SK-N-SH (cell line): ENCODE results near the gene SH3BP4.

Experiments
- ELF1 ChIP-seq: IDR thresholded peaks from 2 replicates; pipeline ENCODE4 v1.4.0; 2012
- FOXJ3 ChIP-seq: sonication (generic); formaldehyde crosslinking; IDR thresholded peaks from 2 replicates; pipeline ENCODE4 v1.5.1; 2020; ENCODE audit warnings: mild to moderate bottlenecking, missing genetic modification reagents
- GABPA ChIP-seq: IDR thresholded peaks from 2 replicates; pipeline ENCODE4 v1.4.0; 2012; ENCODE audit warnings: low read depth, mild to moderate bottlenecking
- GATA2 ChIP-seq: sonication (generic); formaldehyde crosslinking; IDR thresholded peaks from 2 replicates; pipeline ENCODE4 v1.5.0; 2020; ENCODE audit warnings: mild to moderate bottlenecking, missing genetic modification reagents
- JUND ChIP-seq: IDR thresholded peaks from 2 replicates; pipeline ENCODE4 v1.4.0; 2012
- POLR2AphosphoS5 ChIP-seq: IDR thresholded peaks from 2 replicates; pipeline ENCODE4 v1.6.1; 2012; ENCODE audit warnings: low read depth, low read length
- RAD21 ChIP-seq: IDR thresholded peaks from 2 replicates; pipeline ENCODE4 v1.6.1; 2012; ENCODE audit warnings: mild to moderate bottlenecking, low read length
- TF ChIP-seq, protein P1 (sequence below): fragments of 200-600 bp; sonication (generic); IDR thresholded peaks from 2 replicates; pipeline ENCODE4 v1.6.1; 2017; ENCODE audit warnings: antibody characterized with exemption, mild to moderate bottlenecking, moderate library complexity
- TF ChIP-seq, protein P2 (sequence below): IDR thresholded peaks from 2 replicates; pipeline ENCODE4 v1.6.1; 2012; ENCODE audit warnings: mild to moderate bottlenecking, low read depth, low read length, moderate library complexity
- TF ChIP-seq, protein P3 (sequence below): IDR thresholded peaks from 2 replicates; pipeline ENCODE4 v1.4.0; 2012; ENCODE audit warnings: low read depth, borderline replicate concordance

DNA sequence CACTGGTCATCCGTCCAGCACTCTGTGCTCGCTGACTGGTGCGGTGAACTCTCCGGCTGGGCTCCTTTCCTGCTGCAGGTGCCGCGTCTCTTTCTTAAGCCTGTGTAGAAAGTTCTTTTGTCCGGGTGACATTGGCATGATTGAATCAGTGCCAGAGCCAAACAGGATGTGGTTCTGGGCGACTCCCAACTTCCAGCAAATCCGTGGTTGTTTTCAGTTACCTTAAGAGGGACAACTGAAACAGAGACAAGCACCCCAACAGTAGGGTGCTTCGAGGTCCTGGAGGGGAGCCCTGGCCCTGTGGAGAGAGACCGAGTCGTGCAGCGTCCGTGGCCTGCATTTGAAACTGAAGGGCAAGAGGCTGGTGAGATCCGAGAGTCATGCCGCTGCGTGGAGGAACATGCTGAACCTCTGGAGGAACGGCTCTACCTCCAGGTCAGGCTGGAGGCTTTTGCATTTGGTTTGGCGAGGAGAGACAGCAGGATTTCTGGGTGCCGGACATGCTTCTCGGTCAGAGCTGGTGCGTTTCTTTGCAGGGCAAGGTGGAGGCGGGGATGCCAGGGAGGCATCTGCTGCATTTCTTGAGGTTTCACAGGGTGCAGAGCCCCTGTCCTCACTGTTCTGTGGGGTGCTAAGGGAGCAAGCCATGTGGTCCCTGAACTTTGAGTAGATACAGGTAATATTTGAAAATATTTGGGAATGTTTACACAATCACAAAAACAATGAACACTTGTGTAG lies 26.8 kb downstream of the SH3BP4 start:
- TF ChIP-seq, protein P1, sequence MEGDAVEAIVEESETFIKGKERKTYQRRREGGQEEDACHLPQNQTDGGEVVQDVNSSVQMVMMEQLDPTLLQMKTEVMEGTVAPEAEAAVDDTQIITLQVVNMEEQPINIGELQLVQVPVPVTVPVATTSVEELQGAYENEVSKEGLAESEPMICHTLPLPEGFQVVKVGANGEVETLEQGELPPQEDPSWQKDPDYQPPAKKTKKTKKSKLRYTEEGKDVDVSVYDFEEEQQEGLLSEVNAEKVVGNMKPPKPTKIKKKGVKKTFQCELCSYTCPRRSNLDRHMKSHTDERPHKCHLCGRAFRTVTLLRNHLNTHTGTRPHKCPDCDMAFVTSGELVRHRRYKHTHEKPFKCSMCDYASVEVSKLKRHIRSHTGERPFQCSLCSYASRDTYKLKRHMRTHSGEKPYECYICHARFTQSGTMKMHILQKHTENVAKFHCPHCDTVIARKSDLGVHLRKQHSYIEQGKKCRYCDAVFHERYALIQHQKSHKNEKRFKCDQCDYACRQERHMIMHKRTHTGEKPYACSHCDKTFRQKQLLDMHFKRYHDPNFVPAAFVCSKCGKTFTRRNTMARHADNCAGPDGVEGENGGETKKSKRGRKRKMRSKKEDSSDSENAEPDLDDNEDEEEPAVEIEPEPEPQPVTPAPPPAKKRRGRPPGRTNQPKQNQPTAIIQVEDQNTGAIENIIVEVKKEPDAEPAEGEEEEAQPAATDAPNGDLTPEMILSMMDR: no peak
- TF ChIP-seq, protein P2, sequence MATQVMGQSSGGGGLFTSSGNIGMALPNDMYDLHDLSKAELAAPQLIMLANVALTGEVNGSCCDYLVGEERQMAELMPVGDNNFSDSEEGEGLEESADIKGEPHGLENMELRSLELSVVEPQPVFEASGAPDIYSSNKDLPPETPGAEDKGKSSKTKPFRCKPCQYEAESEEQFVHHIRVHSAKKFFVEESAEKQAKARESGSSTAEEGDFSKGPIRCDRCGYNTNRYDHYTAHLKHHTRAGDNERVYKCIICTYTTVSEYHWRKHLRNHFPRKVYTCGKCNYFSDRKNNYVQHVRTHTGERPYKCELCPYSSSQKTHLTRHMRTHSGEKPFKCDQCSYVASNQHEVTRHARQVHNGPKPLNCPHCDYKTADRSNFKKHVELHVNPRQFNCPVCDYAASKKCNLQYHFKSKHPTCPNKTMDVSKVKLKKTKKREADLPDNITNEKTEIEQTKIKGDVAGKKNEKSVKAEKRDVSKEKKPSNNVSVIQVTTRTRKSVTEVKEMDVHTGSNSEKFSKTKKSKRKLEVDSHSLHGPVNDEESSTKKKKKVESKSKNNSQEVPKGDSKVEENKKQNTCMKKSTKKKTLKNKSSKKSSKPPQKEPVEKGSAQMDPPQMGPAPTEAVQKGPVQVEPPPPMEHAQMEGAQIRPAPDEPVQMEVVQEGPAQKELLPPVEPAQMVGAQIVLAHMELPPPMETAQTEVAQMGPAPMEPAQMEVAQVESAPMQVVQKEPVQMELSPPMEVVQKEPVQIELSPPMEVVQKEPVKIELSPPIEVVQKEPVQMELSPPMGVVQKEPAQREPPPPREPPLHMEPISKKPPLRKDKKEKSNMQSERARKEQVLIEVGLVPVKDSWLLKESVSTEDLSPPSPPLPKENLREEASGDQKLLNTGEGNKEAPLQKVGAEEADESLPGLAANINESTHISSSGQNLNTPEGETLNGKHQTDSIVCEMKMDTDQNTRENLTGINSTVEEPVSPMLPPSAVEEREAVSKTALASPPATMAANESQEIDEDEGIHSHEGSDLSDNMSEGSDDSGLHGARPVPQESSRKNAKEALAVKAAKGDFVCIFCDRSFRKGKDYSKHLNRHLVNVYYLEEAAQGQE: no peak
- TF ChIP-seq RAD21 (no peak), GABPA (no peak), GATA2 (no peak), FOXJ3 (CRISPR knock-in tag) (no peak), JUND (no peak), POLR2AphosphoS5 (no peak), ELF1 (no peak)
- TF ChIP-seq, protein P3, sequence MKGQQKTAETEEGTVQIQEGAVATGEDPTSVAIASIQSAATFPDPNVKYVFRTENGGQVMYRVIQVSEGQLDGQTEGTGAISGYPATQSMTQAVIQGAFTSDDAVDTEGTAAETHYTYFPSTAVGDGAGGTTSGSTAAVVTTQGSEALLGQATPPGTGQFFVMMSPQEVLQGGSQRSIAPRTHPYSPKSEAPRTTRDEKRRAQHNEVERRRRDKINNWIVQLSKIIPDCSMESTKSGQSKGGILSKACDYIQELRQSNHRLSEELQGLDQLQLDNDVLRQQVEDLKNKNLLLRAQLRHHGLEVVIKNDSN: no peak
